ENCODE measurements around the gene KIAA1549.
A peak's percentile ranks its signal among the peaks of the same experiment; 100 is the strongest.

KIAA1549 gene

GRCh38 chr7:138853448-138853847 is 127.7 kb downstream of the KIAA1549 start:
- DNase-seq (ENCODE audit: low read depth in 2 of 2), result no peak

- no peak for DNase-seq (ENCODE audit: low read depth in 2 of 2)
Measured at GRCh38 chr7:138852469-138852868, 128.7 kb downstream of the KIAA1549 start.

GRCh38 chr7:138849701-138850100 is 131.5 kb downstream of the KIAA1549 start:
- DNase-seq (ENCODE audit: low read depth in 2 of 2), result no peak

GRCh38 chr7:138848056-138848980 is 132.9 kb downstream of the KIAA1549 start:
- DNase-seq (ENCODE audit: low read depth in 2 of 2), result no peak

GRCh38 chr7:138845711-138846110 is 135.5 kb downstream of the KIAA1549 start:
- DNase-seq (ENCODE audit: low read depth in 2 of 2), result no peak

GRCh38 chr7:138843632-138844580 is 137.3 kb downstream of the KIAA1549 start:
- DNase-seq (ENCODE audit: low read depth in 2 of 2), result no peak

- DNase-seq (ENCODE audit: low read depth in 2 of 2), result no peak
Measured at GRCh38 chr7:138842111-138842510, 139.1 kb downstream of the KIAA1549 start.

- DNase-seq (ENCODE audit: low read depth in 2 of 2), result no peak
Measured at GRCh38 chr7:138838166-138838565, 143.0 kb downstream of the KIAA1549 start.

GRCh38 chr7:138837627-138838026 is 143.6 kb downstream of the KIAA1549 start:
- no peak for DNase-seq (ENCODE audit: low read depth in 2 of 2)

- no peak for DNase-seq (ENCODE audit: low read depth in 2 of 2)
Measured at GRCh38 chr7:138835087-138835486, 146.1 kb downstream of the KIAA1549 start.

GRCh38 chr7:138834583-138834982 is 146.6 kb downstream of the KIAA1549 start:
- DNase-seq (ENCODE audit: low read depth in 2 of 2), result peak in 1 of 2 donors; percentile 6

- DNase-seq (ENCODE audit: low read depth in 2 of 2), result no peak
Measured at GRCh38 chr7:138833596-138833995, 147.6 kb downstream of the KIAA1549 start.

GRCh38 chr7:138832966-138833365 is 148.2 kb downstream of the KIAA1549 start:
- no peak for DNase-seq (ENCODE audit: low read depth in 2 of 2)

GRCh38 chr7:138829335-138829734 is 151.9 kb downstream of the KIAA1549 start:
- no peak for DNase-seq (ENCODE audit: low read depth in 2 of 2)

- no peak for DNase-seq (ENCODE audit: low read depth in 2 of 2)
Measured at GRCh38 chr7:138828302-138828701, 152.9 kb downstream of the KIAA1549 start.

- DNase-seq (ENCODE audit: low read depth in 2 of 2), result no peak
Measured at GRCh38 chr7:138825049-138825721, 156.0 kb downstream of the KIAA1549 start.

GRCh38 chr7:138822867-138823535 is 158.2 kb downstream of the KIAA1549 start:
- DNase-seq (ENCODE audit: low read depth in 2 of 2), result no peak

- no peak for DNase-seq (ENCODE audit: low read depth in 2 of 2)
Measured at GRCh38 chr7:138821912-138822311, 159.3 kb downstream of the KIAA1549 start.

GRCh38 chr7:138819625-138820024 is 161.6 kb downstream of the KIAA1549 start:
- no peak for DNase-seq (ENCODE audit: low read depth in 2 of 2)

- DNase-seq (ENCODE audit: low read depth in 2 of 2), result no peak
Measured at GRCh38 chr7:138816650-138817049, 164.5 kb downstream of the KIAA1549 start.

- DNase-seq (ENCODE audit: low read depth in 2 of 2), result no peak
Measured at GRCh38 chr7:138814816-138815332, 166.3 kb downstream of the KIAA1549 start.
